Type B pancreatic cell (in vitro differentiated cells): ENCODE data around the gene SPG7. TPM values are rescaled to one million over a fixed set of nuclear protein-coding genes. Genes with fewer than 3 reads are reported as not detected.

Source experiments
- DNase-seq: peaks from one replicate; pipeline ENCODE4 v3.0.0; 2021; ENCODE audit warnings: mixed read lengths; ENCODE audit not compliant: unreplicated experiment; ENCODE audit errors: extremely low spot score
- H3K27ac Mint-ChIP-seq: 2 replicates; pipeline ENCODE4 v1.8.0; 2021; ENCODE audit warnings: mild to moderate bottlenecking, mixed read lengths
- H3K27me3 Mint-ChIP-seq: 2 replicates; pipeline ENCODE4 v1.8.0; 2021; ENCODE audit warnings: mixed read lengths
- H3K36me3 Mint-ChIP-seq: 2 replicates; pipeline ENCODE4 v1.8.0; 2021; ENCODE audit warnings: mixed read lengths
- H3K4me1 Mint-ChIP-seq: one replicate; pipeline ENCODE4 v1.8.0; 2021; ENCODE audit warnings: mixed read lengths; ENCODE audit not compliant: unreplicated experiment
- H3K4me3 Mint-ChIP-seq: 2 replicates; pipeline ENCODE4 v1.8.0; 2021; ENCODE audit warnings: mild to moderate bottlenecking, mixed read lengths
- H3K9me3 Mint-ChIP-seq: 2 replicates; pipeline ENCODE4 v1.8.0; 2021; ENCODE audit warnings: mixed read lengths
- CTCF ChIP-seq: fragments of 200-600 bp; sonication (generic); conservative IDR thresholded peaks from 2 replicates; pipeline ENCODE4 v1.5.0; 2021; ENCODE audit warnings: antibody characterized with exemption, mild to moderate bottlenecking
- total RNA-seq: library from RNA; stranded (reverse); gene quantifications from 2 replicates; pipeline ENCODE4 v1.2.1, GENCODE V29; 2021; ENCODE audit warnings: low replicate concordance

The SPG7 gene
- total RNA-seq, 1 donor from 2014 or later = 129 TPM

DNA sequence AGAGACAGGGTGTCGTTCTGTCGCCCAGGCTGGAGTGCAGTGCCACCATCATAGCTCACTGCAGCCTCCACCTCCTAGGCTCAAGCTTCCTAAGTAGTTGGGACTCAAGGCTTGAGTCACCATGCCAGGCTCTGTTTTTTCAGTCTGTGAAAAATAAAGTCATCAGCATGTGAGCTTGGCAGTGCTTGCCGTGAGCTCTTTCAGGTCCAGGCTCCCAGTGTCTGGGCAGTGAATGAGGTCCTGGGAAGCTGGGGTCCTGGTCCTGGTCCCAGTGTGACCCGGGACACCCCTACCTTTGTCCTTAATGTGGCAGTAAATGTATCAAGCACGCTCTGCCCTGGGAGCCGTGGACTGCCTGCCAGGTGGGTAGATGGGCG lies 29.3 kb downstream of the SPG7 start:
- Mint-ChIP-seq H3K4me1 (no peaks in the 10 kb centered on the region), H3K36me3 (peaks cover 18% of the 10 kb centered on the region), H3K27me3 (no peaks in the 10 kb centered on the region), H3K27ac (no peak overlapping the region), H3K4me3 (no peak overlapping the region), H3K9me3 (no peaks in the 10 kb centered on the region)
- DNase-seq = no peak
- TF ChIP-seq CTCF = no peak

DNA sequence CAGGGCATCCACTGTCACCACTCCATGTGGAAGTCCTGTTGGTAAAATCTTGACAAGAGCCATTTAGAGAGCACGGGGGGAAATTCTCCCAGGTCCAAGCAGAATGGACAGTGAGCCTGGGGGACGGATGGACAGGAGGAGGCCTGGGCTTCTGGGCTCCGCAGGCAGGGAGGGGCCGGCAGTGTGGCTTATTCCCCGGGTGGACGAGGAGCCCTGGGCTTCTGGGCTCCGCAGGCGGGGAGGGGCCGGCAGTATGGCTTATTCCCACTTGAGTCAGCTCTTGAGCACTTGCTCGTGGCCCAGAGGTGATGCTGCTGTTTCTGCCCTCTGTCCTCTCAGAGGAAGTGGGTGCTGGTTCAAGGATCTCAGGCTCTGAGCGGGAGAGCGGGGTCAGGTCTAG lies 30.1 kb downstream of the SPG7 start:
- no peak for TF ChIP-seq CTCF
- H3K36me3 Mint-ChIP-seq = peaks cover 20% of the 10 kb centered on the region
- no peaks in the 10 kb centered on the region for H3K4me1 Mint-ChIP-seq
- no peak overlapping the region for H3K4me3 Mint-ChIP-seq
- H3K27me3 Mint-ChIP-seq = no peaks in the 10 kb centered on the region
- no peaks in the 10 kb centered on the region for H3K9me3 Mint-ChIP-seq
- no peak for DNase-seq
- H3K27ac Mint-ChIP-seq = no peak overlapping the region

- Mint-ChIP-seq H3K4me3 (no peak overlapping the region), H3K9me3 (no peaks in the 10 kb centered on the region), H3K36me3 (peaks cover 5% of the 10 kb centered on the region), H3K4me1 (no peaks in the 10 kb centered on the region), H3K27me3 (no peaks in the 10 kb centered on the region), H3K27ac (no peak overlapping the region)
- TF ChIP-seq CTCF = no peak
- DNase-seq = no peak
Observed at GRCh38 chr16:89540557-89540956, 32.4 kb downstream of the SPG7 start.

GRCh38 chr16:89541792-89542191 lies 33.6 kb downstream of the SPG7 start:
- no peak for TF ChIP-seq CTCF
- H3K27ac Mint-ChIP-seq = no peak overlapping the region
- H3K4me3 Mint-ChIP-seq = no peak overlapping the region
- DNase-seq = no peak
- no peaks in the 10 kb centered on the region for H3K4me1 Mint-ChIP-seq
- no peaks in the 10 kb centered on the region for H3K9me3 Mint-ChIP-seq
- H3K36me3 Mint-ChIP-seq = peaks cover 5% of the 10 kb centered on the region
- no peaks in the 10 kb centered on the region for H3K27me3 Mint-ChIP-seq

DNA sequence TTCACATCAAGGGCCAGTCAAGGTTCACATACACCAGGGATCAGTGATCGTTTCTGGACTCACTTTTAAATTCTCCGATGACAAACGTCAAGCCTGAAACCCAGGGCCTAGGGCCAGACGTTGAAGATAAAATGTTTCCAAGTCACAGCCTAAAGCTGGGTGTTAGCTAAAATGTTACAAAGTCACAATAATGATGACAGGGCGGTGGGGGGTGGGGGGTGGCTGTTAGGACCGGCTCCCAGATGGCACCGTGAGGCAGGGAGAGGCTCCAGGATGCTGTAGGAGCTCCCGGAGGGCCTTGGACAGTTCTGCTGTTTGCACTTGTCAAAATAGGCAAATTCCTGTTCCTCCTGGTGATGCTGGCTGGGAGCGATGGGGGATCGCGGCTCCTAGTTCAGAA lies 35.9 kb downstream of the SPG7 start:
- no peaks in the 10 kb centered on the region for H3K27me3 Mint-ChIP-seq
- TF ChIP-seq CTCF = no peak
- H3K4me3 Mint-ChIP-seq = no peak overlapping the region
- no peaks in the 10 kb centered on the region for H3K4me1 Mint-ChIP-seq
- DNase-seq = no peak
- no peaks in the 10 kb centered on the region for H3K9me3 Mint-ChIP-seq
- peaks cover 5% of the 10 kb centered on the region for H3K36me3 Mint-ChIP-seq
- no peak overlapping the region for H3K27ac Mint-ChIP-seq

GRCh38 chr16:89544713-89545043 lies 36.5 kb downstream of the SPG7 start:
- no peak overlapping the region for H3K27ac Mint-ChIP-seq
- no peaks in the 10 kb centered on the region for H3K9me3 Mint-ChIP-seq
- peaks cover 5% of the 10 kb centered on the region for H3K36me3 Mint-ChIP-seq
- no peaks in the 10 kb centered on the region for H3K4me1 Mint-ChIP-seq
- DNase-seq = no peak
- no peaks in the 10 kb centered on the region for H3K27me3 Mint-ChIP-seq
- TF ChIP-seq CTCF = no peak
- no peak overlapping the region for H3K4me3 Mint-ChIP-seq
